Neural cell (in vitro differentiated cells): Measurements from ENCODE around the gene DNAJB6.

Experiments
- CTCF ChIP-seq: fragments of 450-650 bp; IDR thresholded peaks from 2 replicates; pipeline ENCODE4 v1.5.1; 2014; ENCODE audit warnings: antibody characterized with exemption, mild to moderate bottlenecking, moderate library complexity; ENCODE audit not compliant: poor library complexity, severe bottlenecking
- POLR2AphosphoS5 ChIP-seq: IDR thresholded peaks from 2 replicates; pipeline ENCODE4 v1.6.1; 2012
- RAD21 ChIP-seq: fragments of 450-650 bp; conservative IDR thresholded peaks from 2 replicates; pipeline ENCODE4 v1.6.1; 2014; ENCODE audit warnings: antibody characterized with exemption, mild to moderate bottlenecking, moderate library complexity
- TAF1 ChIP-seq: IDR thresholded peaks from 2 replicates; pipeline ENCODE4 v1.6.1; 2012; ENCODE audit warnings: low read depth

DNA sequence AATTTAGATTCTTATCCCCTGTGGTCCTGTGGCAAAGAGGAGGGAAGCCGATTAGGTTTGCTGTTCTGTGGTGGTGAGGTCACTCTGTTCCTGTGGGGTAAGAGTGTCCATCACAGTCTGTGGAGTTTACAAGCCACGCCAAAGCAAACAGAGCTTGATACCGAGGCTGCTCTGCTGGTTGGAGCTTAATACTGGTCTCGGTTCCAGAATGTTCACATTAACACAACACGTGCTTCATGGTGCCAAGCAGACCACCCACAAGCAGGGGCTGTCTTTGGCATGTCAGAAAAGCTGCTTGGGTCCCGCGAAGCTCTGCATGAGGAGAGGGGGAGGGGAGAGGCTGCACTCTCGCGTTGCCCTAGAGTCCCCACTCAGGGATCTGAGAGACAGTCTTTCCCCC lies 47.5 kb downstream of the DNAJB6 start:
- TF ChIP-seq CTCF: no peak
- TF ChIP-seq RAD21: no peak
- TF ChIP-seq POLR2AphosphoS5: no peak
- no peak for TF ChIP-seq TAF1
